H1 (cell line): ENCODE data around the gene MAGOH. TPM values are rescaled to one million over a fixed set of nuclear protein-coding genes. Genes with fewer than 3 reads are reported as not detected.

Experiments
- ASH2L ChIP-seq: fragments of 200-600, 300-600 bp; sonication (generic); IDR thresholded peaks from one replicate; pipeline ENCODE4 v1.7.1; 2017; ENCODE audit warnings: low read length
- ATF3 ChIP-seq: IDR thresholded peaks from 2 replicates; pipeline ENCODE4 v1.6.1; 2011; ENCODE audit warnings: low read depth, mild to moderate bottlenecking, low read length; ENCODE audit not compliant: insufficient read depth
- KDM4A ChIP-seq: IDR thresholded peaks from one replicate; pipeline ENCODE4 v1.7.1; 2012; ENCODE audit warnings: low read depth, mild to moderate bottlenecking, moderate library complexity, low read length, inconsistent platforms; ENCODE audit not compliant: severe bottlenecking
- RBBP5 ChIP-seq: IDR thresholded peaks from 2 replicates; pipeline ENCODE4 v1.7.1; 2012; ENCODE audit warnings: low read depth, mild to moderate bottlenecking, inconsistent platforms, low read length, moderate library complexity, borderline replicate concordance
- RNF2 ChIP-seq: fragments of 200-900, 300-1000 bp; sonication (generic); IDR thresholded peaks from 2 replicates; pipeline ENCODE4 v1.7.1; 2016; ENCODE audit warnings: borderline replicate concordance, low read depth, mild to moderate bottlenecking, antibody characterized with exemption, low read length; ENCODE audit not compliant: poor library complexity, severe bottlenecking; ENCODE audit errors: missing control alignments
- SAP30 ChIP-seq: fragments of 300-600 bp; sonication (generic); IDR thresholded peaks from 2 replicates; pipeline ENCODE4 v1.7.1; 2012; ENCODE audit warnings: low read length, moderate library complexity, mild to moderate bottlenecking, inconsistent platforms; ENCODE audit not compliant: insufficient read depth, insufficient replicate concordance
- SIN3A ChIP-seq, 2 experiments: IDR thresholded peaks in 1 of 2; conservative IDR thresholded peaks in 1 of 2; 2 replicates each; pipeline ENCODE4 v1.6.1; 2011 to 2012; ENCODE audit warnings: low read length in 2 of 2, improper control_type of control experiment in 1 of 2, low read depth in 1 of 2, mild to moderate bottlenecking in 1 of 2
- TAF7 ChIP-seq: optimal IDR thresholded peaks from 2 replicates; pipeline ENCODE3; 2011; ENCODE audit warnings: low read depth, mild to moderate bottlenecking, inconsistent platforms, low read length, moderate library complexity, borderline replicate concordance
- TBP ChIP-seq: IDR thresholded peaks from 2 replicates; pipeline ENCODE4 v1.6.1; 2011; ENCODE audit warnings: low read depth, low read length, improper control_type of control experiment
- TEAD4 ChIP-seq: IDR thresholded peaks from 2 replicates; pipeline ENCODE4 v1.6.1; 2012; ENCODE audit warnings: low read depth, low read length, inconsistent platforms, mixed read lengths
- polyA plus RNA-seq, 7 experiments: library from polyadenylated mRNA; depleted of rRNA in 3 of 7; stranded (reverse) in 5 of 7; unstranded in 2 of 7; fragments of >200 nt in 5 of 7; fragments of 200-250 nt in 2 of 7; gene quantifications; 1 replicate in 5 of 7; 2 replicates in 1 of 7; 4 replicates in 1 of 7; pipeline versions ENCODE4 v1.2.1 to v1.2.3, GENCODE V29; 2011 to 2013; ENCODE audit warnings: missing spikeins in 2 of 7, mixed read lengths in 2 of 7
- total RNA-seq: library from RNA; stranded (reverse); fragmentation: NEBNext Ultra II Directional; extraction: Animal tissue kit (Norgen Biotek cat#: 25700); gene quantifications from 2 replicates; pipeline ENCODE4 v1.2.1, GENCODE V29; 2021

Gene MAGOH
- total and polyA plus RNA-seq, 2 of the 8 experiments (the other 6 are each of a cell fraction or from before 2014, with no cell fraction given), result 46.9 to 74.3 TPM

GRCh38 chr1:53220171-53220961, 18.0 kb downstream of the MAGOH start, which contains the start of gene CZIB (continued):
- TF ChIP-seq SAP30 (no peak), KDM4A (peak; percentile 91), RNF2 (no peak), RBBP5 (peak; percentile 66), ATF3 (peak; percentile 60; the same call in 1 of the 2 replicates), SIN3A (conservative IDR thresholded peaks at IDR 0.05 in 1 of 2, IDR thresholded peaks at IDR 0.05 in 1 of 2; ENCODE audit: low read depth in 1 of 2, low read length in 2 of 2) (peak in 1 of 2 experiments; percentile 66; a peak in 1 of 4 replicates), TBP (peak; percentile 69), TAF7 (peak; percentile 52), ASH2L (peak; percentile 81), TEAD4 (peak; percentile 26; the same call in 1 of the 2 replicates)
